Hepatocyte (in vitro differentiated cells): ENCODE measurements around the gene SHC3. TPM values are rescaled to one million over a fixed set of nuclear protein-coding genes. Genes with fewer than 3 reads are reported as not detected.

Experiments used
- DNase-seq: peaks from one replicate; pipeline ENCODE4 v3.0.0-alpha.2; 2016; ENCODE audit warnings: low spot score
- H2AFZ ChIP-seq: fragments of 200-600 bp; sonication (generic); 2 replicates; pipeline ENCODE4 v1.6.0; 2016; ENCODE audit warnings: antibody characterized with exemption, mild to moderate bottlenecking
- H3K27ac ChIP-seq: fragments of 200-600 bp; sonication (generic); 2 replicates; pipeline ENCODE4 v1.5.1; 2016; ENCODE audit warnings: mild to moderate bottlenecking
- H3K27me3 ChIP-seq: fragments of 200-600 bp; sonication (generic); 2 replicates; pipeline ENCODE4 v1.6.1; 2016
- H3K36me3 ChIP-seq: fragments of 200-600 bp; sonication (generic); replicated peaks from 2 replicates; pipeline ENCODE4 v1.5.1; 2016; ENCODE audit warnings: low read depth; ENCODE audit not compliant: insufficient read depth
- H3K4me1 ChIP-seq: fragments of 200-600 bp; sonication (generic); 2 replicates; pipeline ENCODE4 v1.5.1; 2016; ENCODE audit warnings: mild to moderate bottlenecking, moderate library complexity; ENCODE audit not compliant: insufficient read depth
- H3K4me2 ChIP-seq: fragments of 200-600 bp; sonication (generic); 2 replicates; pipeline ENCODE4 v1.6.0; 2016
- H3K4me3 ChIP-seq: fragments of 200-600 bp; sonication (generic); 2 replicates; pipeline ENCODE4 v1.5.1; 2016; ENCODE audit warnings: mild to moderate bottlenecking
- H3K79me2 ChIP-seq: fragments of 200-600 bp; sonication (generic); 2 replicates; pipeline ENCODE4 v1.6.0; 2017; ENCODE audit warnings: mild to moderate bottlenecking
- H3K9me2 ChIP-seq: fragments of 200-600 bp; sonication (generic); replicated peaks from 2 replicates; pipeline ENCODE4 v1.6.0; 2017; ENCODE audit warnings: mild to moderate bottlenecking; ENCODE audit not compliant: insufficient read depth
- H3K9me3 ChIP-seq: fragments of 200-600 bp; sonication (generic); 2 replicates; pipeline ENCODE4 v1.5.1; 2016; ENCODE audit warnings: low read depth, mild to moderate bottlenecking
- H4K20me1 ChIP-seq: fragments of 200-600 bp; sonication (generic); 2 replicates; pipeline ENCODE4 v1.6.0; 2016; ENCODE audit warnings: mild to moderate bottlenecking; ENCODE audit not compliant: insufficient read depth, poor library complexity, severe bottlenecking
- CTCF ChIP-seq: fragments of 200-600 bp; sonication (generic); IDR thresholded peaks from 2 replicates; pipeline ENCODE4 v1.5.1; 2016; ENCODE audit warnings: antibody characterized with exemption, mild to moderate bottlenecking; ENCODE audit not compliant: poor library complexity
- EZH2 ChIP-seq: fragments of 200-600 bp; sonication (generic); IDR thresholded peaks from 2 replicates; pipeline ENCODE4 v1.6.1; 2016; ENCODE audit warnings: antibody characterized with exemption, mild to moderate bottlenecking, borderline replicate concordance
- EZH2phosphoT487 ChIP-seq: fragments of 200-600 bp; sonication (generic); IDR thresholded peaks from one replicate; pipeline ENCODE4 v1.6.1; 2018; ENCODE audit warnings: antibody characterized with exemption, mild to moderate bottlenecking, low read depth, moderate library complexity; ENCODE audit not compliant: unreplicated experiment, severe bottlenecking
- WGBS: methylation state at CpG from one replicate; pipeline ENCODE4 v1.1.6; 2016; ENCODE audit warnings: low lambda C conversion rate; ENCODE audit errors: missing lambda C conversion rate; 5-methylcytosine and 5-hydroxymethylcytosine counted together
- polyA plus RNA-seq: library from polyadenylated mRNA; unstranded; fragments of >200 nt; fragmentation: Nextera tagmentation; extraction: Ambion mirVana; gene quantifications from 2 replicates; pipeline ENCODE4 v1.2.1, GENCODE V29; 2016
- total RNA-seq: library from RNA; depleted of rRNA; stranded (reverse); fragments of >200 nt; gene quantifications from 2 replicates; pipeline ENCODE4 v1.2.3, GENCODE V29; 2014

SHC3 gene
- total and polyA plus RNA-seq, 2 experiments from 2014 or later: 1.5 to 1.8 TPM

- H3K36me3 ChIP-seq: no peaks in the 10 kb centered on the region
- TF ChIP-seq CTCF: no peak
- H4K20me1 ChIP-seq: no peaks in the 10 kb centered on the region
- DNase-seq: no peak
- H3K4me2 ChIP-seq: no peak overlapping the region
- WGBS: 93% methylated on average over 5 of the region's 5 CpGs
- no peak overlapping the region for H2AFZ ChIP-seq
- H3K27ac ChIP-seq: no peak overlapping the region
- no peaks in the 10 kb centered on the region for H3K79me2 ChIP-seq
- H3K9me2 ChIP-seq: no peaks in the 10 kb centered on the region
- H3K4me3 ChIP-seq: no peak overlapping the region
- no peaks in the 10 kb centered on the region for H3K27me3 ChIP-seq
- no peaks in the 10 kb centered on the region for H3K9me3 ChIP-seq
- no peaks in the 10 kb centered on the region for H3K4me1 ChIP-seq
Measured at GRCh38 chr9:89060790-89061189, 117.8 kb downstream of the SHC3 start.

GRCh38 chr9:89059925-89060506 is 118.6 kb downstream of the SHC3 start:
- Histone ChIP-seq H3K9me2 (no peaks in the 10 kb centered on the region), H3K9me3 (no peaks in the 10 kb centered on the region), H3K27me3 (no peaks in the 10 kb centered on the region), H3K4me1 (no peaks in the 10 kb centered on the region), H3K79me2 (no peaks in the 10 kb centered on the region), H3K27ac (no peak overlapping the region), H4K20me1 (no peaks in the 10 kb centered on the region), H2AFZ (no peak overlapping the region), H3K36me3 (no peaks in the 10 kb centered on the region), H3K4me2 (no peak overlapping the region), H3K4me3 (no peak overlapping the region)
- WGBS: 94% methylated on average over 12 of the region's 15 CpGs
- TF ChIP-seq EZH2 (no peak), CTCF (no peak), EZH2phosphoT487 (no peak)
- no peak for DNase-seq

GRCh38 chr9:89058906-89059305 is 119.7 kb downstream of the SHC3 start:
- Histone ChIP-seq H3K27ac (no peak overlapping the region), H3K4me3 (no peak overlapping the region), H3K4me2 (no peak overlapping the region), H3K9me3 (no peaks in the 10 kb centered on the region), H3K9me2 (no peaks in the 10 kb centered on the region), H4K20me1 (no peaks in the 10 kb centered on the region), H3K27me3 (no peaks in the 10 kb centered on the region), H2AFZ (no peak overlapping the region), H3K36me3 (no peaks in the 10 kb centered on the region), H3K79me2 (no peaks in the 10 kb centered on the region), H3K4me1 (no peaks in the 10 kb centered on the region)
- no peak for DNase-seq
- 83% methylated on average over 6 of the region's 12 CpGs for WGBS
- TF ChIP-seq EZH2phosphoT487 (no peak), CTCF (no peak), EZH2 (no peak)
